ENCODE measurements around the gene DOK7. TPM values are rescaled to one million over a fixed set of nuclear protein-coding genes. Genes with fewer than 3 reads are reported as not detected.

Gene DOK7
- total RNA-seq, 1 donor from 2014 or later: not detected

- Mint-ChIP-seq H3K9me3 (no peaks in the 10 kb centered on the region), H3K4me3 (no peak overlapping the region), H3K4me1 (no peaks in the 10 kb centered on the region), H3K27me3 (peaks cover 4% of the 10 kb centered on the region), H3K36me3 (ENCODE audit: low read depth) (no peaks in the 10 kb centered on the region), H3K27ac (no peak overlapping the region)
- DNase-seq: no peak
- intact Hi-C loops (cut with micrococcal nuclease): no loop called here
These were observed 4.5 kb downstream of the DOK7 start for GRCh38 chr4:3467601-3468031.

GRCh38 chr4:3468154-3468553 is 5.0 kb downstream of the DOK7 start:
- Mint-ChIP-seq H3K36me3 (ENCODE audit: low read depth) (no peaks in the 10 kb centered on the region), H3K9me3 (no peaks in the 10 kb centered on the region), H3K27ac (no peak overlapping the region), H3K4me3 (no peak overlapping the region), H3K27me3 (peaks cover 2% of the 10 kb centered on the region), H3K4me1 (no peaks in the 10 kb centered on the region)
- intact Hi-C loops (cut with micrococcal nuclease): no loop called here
- no peak for DNase-seq

GRCh38 chr4:3468804-3469203 is 5.7 kb downstream of the DOK7 start:
- Mint-ChIP-seq H3K9me3 (no peaks in the 10 kb centered on the region), H3K36me3 (ENCODE audit: low read depth) (no peaks in the 10 kb centered on the region), H3K4me3 (no peak overlapping the region), H3K4me1 (no peaks in the 10 kb centered on the region), H3K27ac (no peak overlapping the region), H3K27me3 (peaks cover 2% of the 10 kb centered on the region)
- no peak for DNase-seq
- intact Hi-C loops (cut with micrococcal nuclease): no loop called here

- Mint-ChIP-seq H3K27ac (no peak overlapping the region), H3K9me3 (no peaks in the 10 kb centered on the region), H3K27me3 (no peaks in the 10 kb centered on the region), H3K4me1 (no peaks in the 10 kb centered on the region), H3K4me3 (no peak overlapping the region), H3K36me3 (ENCODE audit: low read depth) (no peaks in the 10 kb centered on the region)
- DNase-seq: no peak
- intact Hi-C loops (cut with micrococcal nuclease): no loop called here
These were observed 6.5 kb downstream of the DOK7 start for GRCh38 chr4:3469386-3470243.

- no peaks in the 10 kb centered on the region for H3K36me3 Mint-ChIP-seq (ENCODE audit: low read depth)
- H3K27me3 Mint-ChIP-seq: no peaks in the 10 kb centered on the region
- no peaks in the 10 kb centered on the region for H3K9me3 Mint-ChIP-seq
- DNase-seq: no peak
- intact Hi-C loops (cut with micrococcal nuclease): no loop called here
- no peaks in the 10 kb centered on the region for H3K4me1 Mint-ChIP-seq
- H3K27ac Mint-ChIP-seq: no peak overlapping the region
- H3K4me3 Mint-ChIP-seq: no peak overlapping the region
These were observed 7.4 kb downstream of the DOK7 start for GRCh38 chr4:3470244-3471097.

- no peak overlapping the region for H3K4me3 Mint-ChIP-seq
- no peaks in the 10 kb centered on the region for H3K27me3 Mint-ChIP-seq
- no peak overlapping the region for H3K27ac Mint-ChIP-seq
- no peaks in the 10 kb centered on the region for H3K4me1 Mint-ChIP-seq
- intact Hi-C loops (cut with micrococcal nuclease): no loop called here
- no peak for DNase-seq
- H3K36me3 Mint-ChIP-seq (ENCODE audit: low read depth): no peaks in the 10 kb centered on the region
- no peaks in the 10 kb centered on the region for H3K9me3 Mint-ChIP-seq
These were observed 8.1 kb downstream of the DOK7 start for GRCh38 chr4:3471098-3471760.

- H3K27ac Mint-ChIP-seq: no peak overlapping the region
- intact Hi-C loops (cut with micrococcal nuclease): no loop called here
- no peaks in the 10 kb centered on the region for H3K4me1 Mint-ChIP-seq
- H3K27me3 Mint-ChIP-seq: no peaks in the 10 kb centered on the region
- no peak overlapping the region for H3K4me3 Mint-ChIP-seq
- no peaks in the 10 kb centered on the region for H3K9me3 Mint-ChIP-seq
- DNase-seq: no peak
- no peaks in the 10 kb centered on the region for H3K36me3 Mint-ChIP-seq (ENCODE audit: low read depth)
These were observed 8.8 kb downstream of the DOK7 start for GRCh38 chr4:3471886-3472285.

- H3K27me3 Mint-ChIP-seq: no peaks in the 10 kb centered on the region
- no peak for DNase-seq
- no peak overlapping the region for H3K4me3 Mint-ChIP-seq
- intact Hi-C loops (cut with micrococcal nuclease): no loop called here
- no peaks in the 10 kb centered on the region for H3K9me3 Mint-ChIP-seq
- H3K27ac Mint-ChIP-seq: no peak overlapping the region
- H3K36me3 Mint-ChIP-seq (ENCODE audit: low read depth): no peaks in the 10 kb centered on the region
- no peaks in the 10 kb centered on the region for H3K4me1 Mint-ChIP-seq
These were observed 9.5 kb downstream of the DOK7 start for GRCh38 chr4:3472411-3473141.

GRCh38 chr4:3473181-3473950 is 10.3 kb downstream of the DOK7 start:
- H3K4me1 Mint-ChIP-seq: no peaks in the 10 kb centered on the region
- H3K27me3 Mint-ChIP-seq: no peaks in the 10 kb centered on the region
- H3K4me3 Mint-ChIP-seq: no peak overlapping the region
- H3K27ac Mint-ChIP-seq: no peak overlapping the region
- no peaks in the 10 kb centered on the region for H3K9me3 Mint-ChIP-seq
- H3K36me3 Mint-ChIP-seq (ENCODE audit: low read depth): no peaks in the 10 kb centered on the region
- no peak for DNase-seq
- intact Hi-C loops (cut with micrococcal nuclease): no loop called here

GRCh38 chr4:3473996-3474765 is 11.1 kb downstream of the DOK7 start:
- DNase-seq: no peak
- H3K27me3 Mint-ChIP-seq: no peaks in the 10 kb centered on the region
- H3K36me3 Mint-ChIP-seq (ENCODE audit: low read depth): no peaks in the 10 kb centered on the region
- H3K9me3 Mint-ChIP-seq: no peaks in the 10 kb centered on the region
- intact Hi-C loops (cut with micrococcal nuclease): no loop called here
- no peaks in the 10 kb centered on the region for H3K4me1 Mint-ChIP-seq
- no peak overlapping the region for H3K4me3 Mint-ChIP-seq
- H3K27ac Mint-ChIP-seq: no peak overlapping the region

- no peaks in the 10 kb centered on the region for H3K9me3 Mint-ChIP-seq
These were observed 12.1 kb downstream of the DOK7 start for GRCh38 chr4:3475041-3475712.

GRCh38 chr4:3475713-3476260 is 12.7 kb downstream of the DOK7 start:
- DNase-seq: no peak
- intact Hi-C loops (cut with micrococcal nuclease): no loop called here
- Mint-ChIP-seq H3K9me3 (no peaks in the 10 kb centered on the region), H3K4me1 (no peaks in the 10 kb centered on the region), H3K27ac (no peak overlapping the region), H3K27me3 (peaks cover 2% of the 10 kb centered on the region), H3K36me3 (ENCODE audit: low read depth) (no peaks in the 10 kb centered on the region), H3K4me3 (no peak overlapping the region)

More at GRCh38 chr4:3475041-3475712, 12.1 kb downstream of the DOK7 start:
- Mint-ChIP-seq H3K27ac (no peak overlapping the region), H3K4me1 (no peaks in the 10 kb centered on the region), H3K27me3 (no peaks in the 10 kb centered on the region), H3K4me3 (no peak overlapping the region), H3K36me3 (ENCODE audit: low read depth) (no peaks in the 10 kb centered on the region)
- DNase-seq: no peak
- intact Hi-C loops (cut with micrococcal nuclease): no loop called here
